ENCODE measurements around the gene FIS1.
"Not testable (repeated sequence)": the region's sequence is repeated elsewhere in the genome, so short reads cannot be mapped to it uniquely, and the experiment has no call there.

The FIS1 gene

DNA sequence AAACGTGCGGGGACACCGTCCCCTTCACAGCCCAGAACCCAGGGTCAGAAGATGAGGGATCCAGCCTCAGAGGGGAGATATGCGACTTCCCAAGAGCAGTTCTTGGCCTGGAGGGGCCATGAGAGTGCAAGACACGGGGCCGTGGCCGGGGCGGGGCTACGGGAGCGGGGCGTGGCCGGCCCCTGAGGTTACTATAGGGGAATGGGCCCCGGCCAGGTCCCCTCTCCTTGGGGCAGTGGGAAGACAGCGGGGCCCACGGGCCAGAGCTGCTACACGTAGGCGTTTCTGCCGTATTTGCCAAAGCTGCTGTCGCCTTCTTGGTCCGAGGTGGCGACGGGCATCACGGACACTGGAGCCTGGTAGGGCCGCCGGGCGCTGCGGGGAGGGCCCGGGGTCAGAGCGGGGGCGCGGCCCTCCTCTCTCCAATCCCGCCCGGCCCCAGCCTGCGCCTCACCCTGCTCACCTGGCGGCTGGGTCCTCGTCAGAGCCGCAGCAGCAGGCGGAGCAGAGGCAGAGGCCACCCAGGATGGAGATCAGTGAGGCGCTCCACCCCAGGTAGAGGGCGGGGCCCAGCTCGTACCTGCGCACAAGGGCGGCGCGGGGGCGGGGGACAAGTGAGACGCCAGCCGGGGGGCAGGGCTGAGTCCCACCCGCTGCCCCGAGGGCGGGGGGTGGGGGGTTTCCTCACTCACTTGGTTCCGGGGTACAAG lies 12.6 kb downstream of the FIS1 start:
- DNase-seq, result no peak

GRCh38 chr7:101231644-101232043 lies 13.2 kb downstream of the FIS1 start:
- DNase-seq, result no peak

DNA sequence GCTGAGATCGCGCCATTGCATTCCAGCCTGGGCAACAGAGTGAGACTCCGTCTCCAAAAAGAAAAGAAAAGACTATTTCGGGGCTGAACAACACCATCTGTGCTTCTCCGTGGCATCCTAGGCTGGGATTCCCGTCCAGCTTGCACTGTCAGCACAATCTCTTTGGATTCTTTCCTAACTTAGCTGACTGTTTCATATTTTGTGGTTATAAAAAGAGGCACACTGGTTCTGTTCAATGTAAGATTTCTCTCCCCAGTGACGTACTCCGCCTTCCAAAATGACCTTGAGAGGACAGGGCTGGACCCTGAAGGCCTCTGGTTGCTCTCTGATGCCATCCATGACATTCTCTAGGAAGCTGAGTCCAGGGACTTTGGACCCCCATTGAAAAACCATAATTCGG lies 18.2 kb downstream of the FIS1 start:
- DNase-seq, result no peak

GRCh38 chr7:101225650-101226049 lies 19.2 kb downstream of the FIS1 start:
- DNase-seq, result no peak

DNA sequence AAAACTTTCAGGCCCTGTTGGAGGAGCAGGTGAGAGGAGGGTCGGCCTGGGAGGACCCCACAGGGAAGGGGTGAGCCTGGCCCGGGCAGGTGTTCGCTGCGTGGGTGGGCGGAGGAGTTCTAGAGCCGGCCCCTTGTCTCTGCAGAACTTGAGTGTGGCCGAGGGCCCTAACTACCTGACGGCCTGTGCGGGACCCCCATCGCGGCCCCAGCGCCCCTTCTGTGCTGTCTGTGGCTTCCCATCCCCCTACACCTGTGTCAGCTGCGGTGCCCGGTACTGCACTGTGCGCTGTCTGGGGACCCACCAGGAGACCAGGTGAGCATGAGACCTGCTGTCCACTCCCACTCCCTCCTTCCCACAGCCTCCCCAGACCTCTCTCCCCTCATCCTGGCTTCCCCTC lies 21.4 kb downstream of the FIS1 start:
- DNase-seq, result no peak

GRCh38 chr7:101222275-101222830 lies 22.5 kb downstream of the FIS1 start:
- no peak for DNase-seq

DNA sequence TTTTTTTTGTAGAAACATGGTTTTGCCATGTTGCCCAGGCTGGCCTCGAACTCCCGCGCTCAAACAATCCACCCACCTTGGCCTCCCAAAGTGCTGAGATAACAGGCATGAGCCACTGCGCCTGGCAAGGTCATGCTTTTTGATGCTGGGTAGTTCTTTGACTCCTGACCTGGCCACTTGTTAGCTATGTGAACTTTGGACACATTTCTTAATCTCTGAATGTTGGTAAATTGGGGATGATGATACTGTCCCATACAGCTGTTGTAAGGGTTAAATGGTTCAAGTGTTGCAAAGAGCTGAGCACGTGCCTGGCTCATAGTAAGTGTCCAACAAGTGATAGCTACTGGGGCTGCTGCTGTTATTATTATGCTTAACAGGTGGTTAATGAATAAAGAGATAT lies 24.6 kb downstream of the FIS1 start:
- DNase-seq, result no peak

GRCh38 chr7:101218236-101219125 lies 26.4 kb downstream of the FIS1 start:
- DNase-seq, result no peak

GRCh38 chr7:101217388-101218235 lies 27.3 kb downstream of the FIS1 start, which contains the start of the genes PLOD3 and ZNHIT1:
Gene PLOD3 (minus strand): TSS chr7:101217581. CDS start chr7:101217274, 307 bp downstream.
Gene ZNHIT1 (plus strand): TSS chr7:101218165. CDS start chr7:101218196, 31 bp downstream.
- DNase-seq, result peak; percentile 44

GRCh38 chr7:101216860-101217387 lies 28.0 kb downstream of the FIS1 start:
- no peak for DNase-seq

GRCh38 chr7:101216001-101216859 lies 28.7 kb downstream of the FIS1 start:
- no peak for DNase-seq

DNA sequence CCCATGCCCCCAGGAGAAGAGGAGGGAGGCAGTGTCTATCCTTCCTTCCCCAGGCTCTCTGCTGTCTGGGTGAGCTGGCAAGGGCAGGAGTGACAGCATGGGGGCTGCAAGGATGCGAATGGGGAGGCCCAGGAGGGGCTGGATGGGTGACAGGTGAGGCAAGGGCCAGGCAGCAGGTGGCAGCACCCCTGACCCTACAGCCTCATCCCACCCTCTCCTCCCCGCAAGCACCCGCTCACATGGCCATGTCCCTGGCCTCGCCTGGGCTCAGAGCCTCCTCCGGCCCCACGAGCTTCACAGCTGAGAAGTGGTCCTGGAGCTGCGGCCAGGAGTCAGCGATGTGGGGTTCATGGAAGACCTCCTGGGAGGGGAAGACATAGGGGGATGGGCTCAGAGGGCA lies 32.9 kb downstream of the FIS1 start:
- DNase-seq, result no peak

DNA sequence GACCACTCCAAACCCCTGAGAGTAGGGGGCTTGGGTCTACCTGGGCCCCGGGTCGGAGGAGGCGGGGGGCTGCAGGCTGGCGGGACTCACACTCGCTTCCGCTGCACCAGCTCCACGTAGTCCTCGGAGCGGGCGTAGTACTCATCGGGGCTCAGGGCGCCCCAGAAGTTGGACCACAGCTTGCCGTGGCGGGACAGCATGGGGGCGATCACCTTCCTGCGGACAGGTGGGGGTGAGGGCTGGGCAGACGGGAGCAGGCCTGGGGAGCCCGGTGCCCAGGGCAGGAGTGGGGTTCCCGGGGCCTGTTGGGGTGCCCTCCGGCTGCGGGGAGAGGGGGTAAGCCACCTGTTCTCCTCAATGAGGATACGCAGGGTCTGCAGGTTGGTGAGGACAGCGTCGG lies 33.4 kb downstream of the FIS1 start:
- no peak for DNase-seq

GRCh38 chr7:101210143-101210542 lies 34.7 kb downstream of the FIS1 start:
- DNase-seq, result no peak

DNA sequence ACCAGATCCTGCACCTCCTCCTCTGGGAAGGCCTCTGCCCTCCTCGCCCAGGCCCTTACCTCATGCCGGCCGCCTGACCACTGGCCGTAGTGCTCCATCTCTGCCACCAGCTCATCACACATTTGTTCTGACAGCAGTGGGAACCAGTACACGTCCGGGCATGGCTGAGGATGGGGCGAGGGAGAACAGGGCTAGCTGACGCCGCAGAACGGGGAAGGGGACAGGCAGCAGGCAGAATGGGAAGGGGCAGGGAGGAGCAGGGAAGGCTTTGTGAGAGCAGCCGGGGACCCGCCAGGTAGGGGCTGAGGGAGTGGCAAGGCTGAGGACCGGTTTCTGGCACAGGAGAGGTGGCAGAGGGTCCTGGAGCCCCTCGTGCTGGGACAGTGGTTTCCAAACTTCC lies 36.1 kb downstream of the FIS1 start:
- DNase-seq, result no peak

GRCh38 chr7:101207459-101207858 lies 37.4 kb downstream of the FIS1 start:
- DNase-seq, result no peak

DNA sequence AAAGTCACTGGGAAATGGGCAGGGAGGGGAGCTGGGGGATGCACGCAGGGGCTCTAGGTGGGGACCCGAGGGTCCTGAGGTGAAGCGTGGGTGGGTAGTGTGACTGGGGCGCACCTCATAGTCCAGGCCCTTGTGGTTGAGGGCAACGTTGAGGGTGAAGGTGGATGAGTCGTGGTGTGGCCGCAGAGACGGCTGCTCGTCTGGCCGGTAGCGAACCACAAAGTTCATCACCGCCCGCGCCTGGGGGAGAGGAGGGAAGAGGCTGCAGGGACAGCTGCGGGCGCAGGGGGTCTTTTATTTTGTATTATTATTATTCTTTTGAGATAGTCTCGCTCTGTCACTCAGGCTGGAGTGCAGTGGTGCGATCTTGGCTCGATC lies 38.2 kb downstream of the FIS1 start:
- no peak for DNase-seq

GRCh38 chr7:101205901-101206664 lies 38.8 kb downstream of the FIS1 start:
- no peak for DNase-seq

DNA sequence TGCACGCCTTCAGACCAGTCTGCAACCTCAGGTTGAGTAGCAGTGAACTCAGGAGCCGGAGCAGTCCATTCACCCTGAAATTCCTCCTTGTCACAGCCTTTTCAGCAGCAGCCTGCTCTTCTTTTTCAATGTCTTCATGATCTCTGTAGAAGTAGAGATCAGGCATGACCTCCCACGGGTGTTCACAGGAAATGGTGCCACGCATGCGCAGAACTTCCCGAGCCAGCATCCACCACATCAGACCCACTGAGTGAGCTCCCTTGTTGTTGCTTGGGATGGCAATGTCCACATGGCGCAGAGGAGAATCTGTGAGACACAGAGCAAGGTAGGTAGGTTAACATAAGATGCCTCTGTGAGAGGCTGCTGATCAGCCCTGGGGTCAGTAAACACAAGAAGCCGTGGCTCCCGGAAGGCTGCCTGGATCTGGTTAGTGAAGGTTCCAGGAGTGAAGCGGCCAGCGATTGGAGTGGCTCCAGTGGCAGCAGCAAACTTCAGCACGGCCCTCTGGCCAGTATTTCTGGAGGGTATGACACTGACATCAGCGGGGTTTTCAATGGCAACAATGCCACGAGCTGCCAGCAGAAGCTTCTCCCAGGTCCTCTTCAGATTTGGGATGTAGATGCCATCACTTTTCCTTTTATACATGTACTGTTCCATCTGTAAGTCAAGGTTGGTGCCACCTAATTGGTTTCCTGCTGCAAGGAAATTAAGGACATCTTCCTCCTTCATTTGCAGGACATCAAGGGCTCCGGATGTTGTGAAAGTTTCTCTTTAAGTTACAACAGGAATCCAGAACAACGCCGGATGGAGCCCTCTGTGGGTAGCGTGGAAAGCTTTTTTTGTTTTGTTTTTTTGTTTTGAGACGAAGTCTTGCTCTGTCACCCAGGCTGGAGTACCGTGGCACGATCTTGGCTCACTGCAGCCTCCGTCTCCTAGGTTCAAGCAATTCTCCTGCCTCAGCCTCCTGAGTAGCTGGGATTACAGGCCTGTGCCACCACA lies 40.8 kb downstream of the FIS1 start:
- DNase-seq, result not testable (repeated sequence)

GRCh38 chr7:101202603-101202918 lies 42.3 kb downstream of the FIS1 start:
- no peak for DNase-seq
